CD4-positive, alpha-beta T cell (primary cell): Measurements from ENCODE around the gene CXorf58. TPM values are rescaled to one million over a fixed set of nuclear protein-coding genes. Genes with fewer than 3 reads are reported as not detected.

Source experiments
- ATAC-seq: fragments of 200-7000 bp; cut with Tn5 transposase; one replicate; pipeline ENCODE4 v1.10.0; 2022; ENCODE audit warnings: mild to moderate bottlenecking; ENCODE audit not compliant: poor library complexity
- CTCF ChIA-PET: fragments of 350-600 bp; sonication (Branson Sonifier 250); formaldehyde crosslinking; loops from one replicate; lab custom pipeline; 2021; ENCODE audit warnings: antibody characterized with exemption, inconsistent platforms; lab: Charles Lee
- POLR2A ChIA-PET: fragments of 350-600 bp; sonication (Branson Sonifier 250); formaldehyde crosslinking; loops from one replicate; lab custom pipeline; 2021; ENCODE audit warnings: antibody characterized with exemption, inconsistent platforms; lab: Charles Lee
- DNase-seq, 14 experiments: peaks; one replicate each; pipeline ENCODE4 v3.0.0-alpha.2; 2013 to 2020; ENCODE audit warnings: mixed read lengths in 2 of 14
- H3K27ac ChIP-seq, 2 donors: one replicate each; pipeline versions ENCODE4 v1.5.1 to v1.7.0; 2013; ENCODE audit warnings: low read length in 2 of 2, low read depth in 1 of 2, mild to moderate bottlenecking in 1 of 2
- H3K27me3 ChIP-seq, 2 experiments: 1 replicate in 1 of 2; 2 replicates in 1 of 2; pipeline versions ENCODE4 v1.6.1 to v1.7.0; 2013; ENCODE audit warnings: low read length in 2 of 2, control low read depth in 1 of 2, mild to moderate bottlenecking in 1 of 2, moderate library complexity in 1 of 2; ENCODE audit not compliant: insufficient read depth in 2 of 2, control insufficient read depth in 1 of 2
- H3K36me3 ChIP-seq: one replicate; pipeline ENCODE4 v1.6.1; 2013; ENCODE audit warnings: low read length, control low read depth; ENCODE audit not compliant: insufficient read depth
- H3K4me1 ChIP-seq: one replicate; pipeline ENCODE4 v1.6.1; 2013; ENCODE audit warnings: low read length, control low read depth; ENCODE audit not compliant: insufficient read depth
- H3K4me3 ChIP-seq: one replicate; pipeline ENCODE4 v1.5.1; 2013; ENCODE audit warnings: mild to moderate bottlenecking, low read length, moderate library complexity
- H3K9me3 ChIP-seq, 2 experiments: 1 replicate in 1 of 2; 2 replicates in 1 of 2; pipeline versions ENCODE4 v1.6.1 to v1.7.0; 2013; ENCODE audit warnings: low read length in 2 of 2, mild to moderate bottlenecking in 2 of 2, control low read depth in 1 of 2, moderate library complexity in 1 of 2; ENCODE audit not compliant: control insufficient read depth in 1 of 2, insufficient read depth in 1 of 2
- H3K27ac Mint-ChIP-seq: one replicate; pipeline ENCODE4 v1.8.0; 2020; ENCODE audit warnings: mixed read lengths
- H3K27me3 Mint-ChIP-seq: one replicate; pipeline ENCODE4 v1.8.0; 2021; ENCODE audit warnings: mixed read lengths
- H3K36me3 Mint-ChIP-seq: one replicate; pipeline ENCODE4 v1.8.0; 2021; ENCODE audit warnings: low read depth, mixed read lengths
- H3K4me1 Mint-ChIP-seq: one replicate; pipeline ENCODE4 v1.8.0; 2021; ENCODE audit warnings: low read depth, mixed read lengths
- H3K4me3 Mint-ChIP-seq: one replicate; pipeline ENCODE4 v1.8.0; 2020; ENCODE audit warnings: mild to moderate bottlenecking, mixed read lengths
- H3K9me3 Mint-ChIP-seq: one replicate; pipeline ENCODE4 v1.8.0; 2020; ENCODE audit warnings: mixed read lengths
- CTCF ChIP-seq: fragments of 200-600 bp; IDR thresholded peaks from one replicate; pipeline ENCODE4 v1.8.0; 2022; ENCODE audit warnings: antibody characterized with exemption, mild to moderate bottlenecking
- intact Hi-C, 2 experiments: fragments of 100-400 bp; cut with DNase I in 1 of 2; cut with micrococcal nuclease in 1 of 2; formaldehyde crosslinking; loops; one replicate each; pipeline versions ENCODE4 v1.15.1 to v1.9.0; 2023 to 2025; cut with DNase I, micrococcal nuclease
- total RNA-seq, 174 experiments: library from RNA in 2 of 174; stranded (reverse) in 2 of 174; gene quantifications; one replicate each; pipeline ENCODE4 v1.2.3 and lab custom pipeline; 2021 to 2026

The CXorf58 gene
- total RNA-seq, 2 experiments from 2014 or later, result not detected

GRCh38 chrX:23953908-23954269 lies 46.1 kb downstream of the CXorf58 start:
- Mint-ChIP-seq H3K36me3 (no peaks in the 10 kb centered on the region), H3K9me3 (no peaks in the 10 kb centered on the region), H3K27me3 (no peaks in the 10 kb centered on the region), H3K27ac (peak overlapping the region; percentile 89), H3K4me3 (peak overlapping the region; percentile 89), H3K4me1 (peaks cover 15% of the 10 kb centered on the region)
- Histone ChIP-seq H3K4me3 (peak overlapping the region; percentile 55), H3K36me3 (no peaks in the 10 kb centered on the region), H3K27ac (peak overlapping the region; percentile 60 to 64), H3K27me3 (no peaks in the 10 kb centered on the region), H3K4me1 (peaks cover 8% of the 10 kb centered on the region), H3K9me3 (no peaks in the 10 kb centered on the region)
- TF ChIP-seq CTCF, result peak; percentile 16
- POLR2A ChIA-PET, result interaction anchor here (1.5 to 1.6 kb wide), 2 partner anchors 72 to 100 kb away, joined by 15 to 23 read pairs; partner anchors contain the start of gene EIF2S3
- ATAC-seq (peak; percentile 28), DNase-seq (peak in 5 of 14 experiments; percentile 7 to 39 (median 27))
- CTCF ChIA-PET, result interaction anchor here (0.8 kb wide), 1 partner anchor 69 kb away, joined by 3 read pairs; no protein-coding TSS in a partner anchor
- intact Hi-C loops, result loop anchor here (1.0 to 10.0 kb wide), 2 partner anchors 46 to 71 kb away; partner anchors contain the start of genes CXorf58 (in 1 of the 2) and KLHL15 (in 1 of the 2)

- ChIA-PET CTCF (interaction anchor here (0.8 kb wide), 1 partner anchor 70 kb away, joined by 3 read pairs; no protein-coding TSS in a partner anchor), POLR2A (no interaction called here)
- intact Hi-C loops, result loop anchor here in 1 of 2 experiments (10.0 kb wide), 1 partner anchor 70 kb away; the partner anchor contains the start of gene KLHL15
- no peaks in the 10 kb centered on the region for H3K27me3 ChIP-seq
- peaks cover 8% of the 10 kb centered on the region for H3K4me1 ChIP-seq
- Mint-ChIP-seq H3K27me3 (no peaks in the 10 kb centered on the region), H3K4me3 (no peak overlapping the region), H3K36me3 (no peaks in the 10 kb centered on the region), H3K4me1 (peaks cover 18% of the 10 kb centered on the region), H3K9me3 (no peaks in the 10 kb centered on the region), H3K27ac (peak overlapping the region; percentile 89)
- H3K27ac ChIP-seq, result peak overlapping the region in 1 of 2 donors; percentile 64
- H3K9me3 ChIP-seq, result no peaks in the 10 kb centered on the region
- no peak for TF ChIP-seq CTCF
- no peak for ATAC-seq
- no peaks in the 10 kb centered on the region for H3K36me3 ChIP-seq
- DNase-seq, result no peak
- H3K4me3 ChIP-seq, result no peak overlapping the region
Measured at GRCh38 chrX:23954396-23954795, 46.6 kb downstream of the CXorf58 start.

GRCh38 chrX:23959781-23960180 lies 52.0 kb downstream of the CXorf58 start:
- ATAC-seq (peak; percentile 97), DNase-seq (peak in 6 of 14 experiments; percentile 7 to 49 (median 18))
- TF ChIP-seq CTCF, result no peak
- ChIA-PET CTCF (interaction anchor here (1.0 kb wide), 1 partner anchor 94 kb away, joined by 5 read pairs; no protein-coding TSS in a partner anchor), POLR2A (interaction anchor here (1.6 to 1.7 kb wide), 2 partner anchors 66 to 94 kb away, joined by 5 to 6 read pairs; partner anchors contain the start of gene EIF2S3)
- Histone ChIP-seq H3K4me1 (peaks cover 4% of the 10 kb centered on the region), H3K36me3 (no peaks in the 10 kb centered on the region), H3K27me3 (no peaks in the 10 kb centered on the region), H3K4me3 (no peak overlapping the region), H3K27ac (no peak overlapping the region), H3K9me3 (no peaks in the 10 kb centered on the region)
- H3K9me3 Mint-ChIP-seq, result peaks cover 2% of the 10 kb centered on the region
- no peaks in the 10 kb centered on the region for H3K36me3 Mint-ChIP-seq
- H3K4me3 Mint-ChIP-seq, result peak overlapping the region; percentile 58
- no peaks in the 10 kb centered on the region for H3K27me3 Mint-ChIP-seq
- H3K4me1 Mint-ChIP-seq, result peaks cover 19% of the 10 kb centered on the region
- intact Hi-C loops, result loop anchor here in 1 of 2 experiments (10.0 kb wide), 1 partner anchor 65 kb away; the partner anchor contains the start of gene KLHL15
- peak overlapping the region; percentile 88 for H3K27ac Mint-ChIP-seq
